Measurements from ENCODE around the gene LANCL1.

Gene LANCL1

GRCh38 chr2:210388148-210388547 is 88.4 kb downstream of the LANCL1 start:
- no peak for DNase-seq (ENCODE audit: low read depth)
- TF ChIP-seq CTCF (IDR thresholded peaks at IDR 0.05; ENCODE audit: control insufficient read depth, insufficient read depth, low read depth, low read length, missing control alignments), result no peak

GRCh38 chr2:210387074-210387473 is 89.5 kb downstream of the LANCL1 start:
- H3K4me3 ChIP-seq (ENCODE audit: control insufficient read depth, low read depth, low read length), result no peak overlapping the region
- DNase-seq (ENCODE audit: low read depth), result no peak
- no peak for TF ChIP-seq CTCF (IDR thresholded peaks at IDR 0.05; ENCODE audit: control insufficient read depth, insufficient read depth, low read depth, low read length, missing control alignments)

More at GRCh38 chr2:210388148-210388547, 88.4 kb downstream of the LANCL1 start:
- H3K4me3 ChIP-seq (ENCODE audit: control insufficient read depth, low read depth, low read length), result no peak overlapping the region
